SU-DHL-6 (cell line): Measurements from ENCODE around the gene FAM210A.

Experiments
- H2AFZ ChIP-seq: fragments of 200-600 bp; sonication (generic); 2 replicates; pipeline ENCODE4 v1.6.1; 2014; ENCODE audit warnings: low read depth, mild to moderate bottlenecking, moderate library complexity, mixed read lengths, antibody characterized with exemption, low read length; ENCODE audit not compliant: severe bottlenecking
- H3F3A ChIP-seq: fragments of 200-600 bp; shearing (Covaris generic); 2 replicates; pipeline ENCODE4 v1.6.0; 2016; ENCODE audit warnings: antibody characterized with exemption, mild to moderate bottlenecking; ENCODE audit not compliant: insufficient read depth
- H3K27ac ChIP-seq: fragments of 200-600 bp; sonication (generic); 2 replicates; pipeline ENCODE4 v1.5.1; 2016; ENCODE audit warnings: low read depth, mild to moderate bottlenecking, low read length, moderate library complexity, mixed read lengths
- H3K27me3 ChIP-seq: fragments of 200-600 bp; sonication (generic), shearing (Covaris generic); 2 replicates; pipeline ENCODE4 v1.6.0; 2014; ENCODE audit warnings: mild to moderate bottlenecking, low read length
- H3K36me3 ChIP-seq: fragments of 200-600 bp; sonication (generic); 2 replicates; pipeline ENCODE4 v1.6.1; 2014; ENCODE audit warnings: mild to moderate bottlenecking, low read length, mixed read lengths
- H3K4me2 ChIP-seq: fragments of 300-600, 200-600 bp; shearing (Covaris generic), sonication (generic); 2 replicates; pipeline ENCODE4 v1.6.0; 2014; ENCODE audit warnings: low read length, low read depth, mild to moderate bottlenecking; ENCODE audit not compliant: poor library complexity, severe bottlenecking
- H3K4me3 ChIP-seq: fragments of 200-600 bp; sonication (generic); 2 replicates; pipeline ENCODE4 v1.5.1; 2014; ENCODE audit warnings: antibody characterized with exemption, low read length, mild to moderate bottlenecking, mixed read lengths; ENCODE audit not compliant: insufficient read depth, poor library complexity, severe bottlenecking
- H3K79me2 ChIP-seq: fragments of 200-600 bp; sonication (generic); 2 replicates; pipeline ENCODE4 v1.6.1; 2014; ENCODE audit warnings: mild to moderate bottlenecking, low read length, moderate library complexity; ENCODE audit not compliant: insufficient read depth
- H3K9ac ChIP-seq: fragments of 200-600 bp; sonication (generic); 2 replicates; pipeline ENCODE4 v1.7.0; 2014; ENCODE audit warnings: mild to moderate bottlenecking, low read length
- H3K9me2 ChIP-seq: fragments of 200-600 bp; sonication (generic); replicated peaks from 2 replicates; pipeline ENCODE4 v1.6.1; 2014; ENCODE audit warnings: low read length; ENCODE audit not compliant: insufficient read depth
- H3K9me3 ChIP-seq: fragments of 200-600 bp; sonication (generic); 2 replicates; pipeline ENCODE4 v1.6.1; 2014; ENCODE audit warnings: low read length, mixed read lengths; ENCODE audit not compliant: insufficient read depth
- H4K20me1 ChIP-seq: fragments of 200-600 bp; sonication (generic); 2 replicates; pipeline ENCODE4 v1.6.1; 2014; ENCODE audit warnings: low read depth, mild to moderate bottlenecking, antibody characterized with exemption, low read length, moderate library complexity, mixed read lengths
- EZH2phosphoT487 ChIP-seq: fragments of 200-600 bp; sonication (generic), shearing (Covaris generic); conservative IDR thresholded peaks from 2 replicates; pipeline ENCODE4 v1.6.1; 2018; ENCODE audit warnings: mild to moderate bottlenecking, antibody characterized with exemption, low read length, moderate library complexity, mixed read lengths
- TF ChIP-seq, protein P1 (sequence below): fragments of 200-600 bp; sonication (generic); IDR thresholded peaks from one replicate; pipeline ENCODE4 v1.5.1; 2017; ENCODE audit warnings: antibody characterized with exemption, mild to moderate bottlenecking, low read length, moderate library complexity; ENCODE audit not compliant: insufficient read depth, poor library complexity, severe bottlenecking

Gene FAM210A

DNA sequence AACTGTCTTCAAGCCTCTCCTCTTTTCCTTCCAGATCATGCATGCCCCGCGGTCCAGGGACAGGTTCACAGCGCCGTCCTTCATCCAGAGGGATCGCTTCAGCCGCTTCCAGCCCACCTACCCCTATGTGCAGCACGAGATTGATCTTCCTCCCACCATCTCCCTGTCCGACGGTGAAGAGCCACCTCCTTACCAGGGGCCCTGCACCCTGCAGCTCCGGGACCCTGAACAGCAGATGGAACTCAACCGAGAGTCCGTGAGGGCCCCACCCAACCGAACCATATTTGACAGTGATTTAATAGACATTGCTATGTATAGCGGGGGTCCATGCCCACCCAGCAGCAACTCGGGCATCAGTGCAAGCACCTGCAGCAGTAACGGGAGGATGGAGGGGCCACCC, 81.3 kb downstream of the FAM210A start:
- H3F3A ChIP-seq, result no peaks in the 10 kb centered on the region
- no peak overlapping the region for H3K4me2 ChIP-seq
- H3K4me3 ChIP-seq, result no peak overlapping the region
- H3K9me2 ChIP-seq, result no peaks in the 10 kb centered on the region
- H3K9me3 ChIP-seq, result no peaks in the 10 kb centered on the region
- no peaks in the 10 kb centered on the region for H3K79me2 ChIP-seq
- H2AFZ ChIP-seq, result no peak overlapping the region
- H4K20me1 ChIP-seq, result no peaks in the 10 kb centered on the region
- H3K27me3 ChIP-seq, result no peaks in the 10 kb centered on the region
- H3K27ac ChIP-seq, result no peak overlapping the region
- H3K9ac ChIP-seq, result no peak overlapping the region
- H3K36me3 ChIP-seq, result no peaks in the 10 kb centered on the region
- no peak for TF ChIP-seq EZH2phosphoT487
- TF ChIP-seq, protein P1, sequence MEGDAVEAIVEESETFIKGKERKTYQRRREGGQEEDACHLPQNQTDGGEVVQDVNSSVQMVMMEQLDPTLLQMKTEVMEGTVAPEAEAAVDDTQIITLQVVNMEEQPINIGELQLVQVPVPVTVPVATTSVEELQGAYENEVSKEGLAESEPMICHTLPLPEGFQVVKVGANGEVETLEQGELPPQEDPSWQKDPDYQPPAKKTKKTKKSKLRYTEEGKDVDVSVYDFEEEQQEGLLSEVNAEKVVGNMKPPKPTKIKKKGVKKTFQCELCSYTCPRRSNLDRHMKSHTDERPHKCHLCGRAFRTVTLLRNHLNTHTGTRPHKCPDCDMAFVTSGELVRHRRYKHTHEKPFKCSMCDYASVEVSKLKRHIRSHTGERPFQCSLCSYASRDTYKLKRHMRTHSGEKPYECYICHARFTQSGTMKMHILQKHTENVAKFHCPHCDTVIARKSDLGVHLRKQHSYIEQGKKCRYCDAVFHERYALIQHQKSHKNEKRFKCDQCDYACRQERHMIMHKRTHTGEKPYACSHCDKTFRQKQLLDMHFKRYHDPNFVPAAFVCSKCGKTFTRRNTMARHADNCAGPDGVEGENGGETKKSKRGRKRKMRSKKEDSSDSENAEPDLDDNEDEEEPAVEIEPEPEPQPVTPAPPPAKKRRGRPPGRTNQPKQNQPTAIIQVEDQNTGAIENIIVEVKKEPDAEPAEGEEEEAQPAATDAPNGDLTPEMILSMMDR, result no peak

DNA sequence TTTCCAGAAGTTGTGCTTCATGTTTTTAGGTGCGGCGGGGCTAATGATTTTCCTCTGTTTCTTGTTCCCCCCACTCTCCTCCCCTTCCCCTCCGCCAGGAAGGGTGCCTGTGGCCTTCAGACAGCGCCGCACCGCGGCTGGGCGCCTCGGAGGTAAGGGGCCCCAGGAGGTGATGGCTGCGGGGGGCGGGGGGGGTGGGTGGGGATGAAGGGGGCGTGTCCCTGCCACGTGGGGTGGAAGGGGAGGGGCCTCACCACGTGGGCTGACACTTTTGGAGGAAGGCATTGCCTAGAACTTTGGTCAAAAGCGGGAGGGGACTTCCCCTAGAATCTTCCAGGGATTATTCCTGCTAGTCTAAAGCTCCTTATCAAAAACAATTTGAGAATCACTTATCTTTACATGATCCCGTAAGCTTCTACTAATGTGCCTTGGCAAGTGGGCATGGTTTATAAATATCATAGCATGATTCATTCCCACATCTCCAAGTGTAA, 83.1 kb downstream of the FAM210A start:
- H3K79me2 ChIP-seq, result no peaks in the 10 kb centered on the region
- no peaks in the 10 kb centered on the region for H4K20me1 ChIP-seq
- no peak overlapping the region for H3K4me2 ChIP-seq
- no peaks in the 10 kb centered on the region for H3K9me2 ChIP-seq
- no peak overlapping the region for H2AFZ ChIP-seq
- H3K4me3 ChIP-seq, result no peak overlapping the region
- no peaks in the 10 kb centered on the region for H3K36me3 ChIP-seq
- no peaks in the 10 kb centered on the region for H3K27me3 ChIP-seq
- H3F3A ChIP-seq, result no peaks in the 10 kb centered on the region
- no peaks in the 10 kb centered on the region for H3K9me3 ChIP-seq
- H3K9ac ChIP-seq, result no peak overlapping the region
- TF ChIP-seq, protein P1, result no peak
- TF ChIP-seq EZH2phosphoT487, result no peak
- no peak overlapping the region for H3K27ac ChIP-seq

DNA sequence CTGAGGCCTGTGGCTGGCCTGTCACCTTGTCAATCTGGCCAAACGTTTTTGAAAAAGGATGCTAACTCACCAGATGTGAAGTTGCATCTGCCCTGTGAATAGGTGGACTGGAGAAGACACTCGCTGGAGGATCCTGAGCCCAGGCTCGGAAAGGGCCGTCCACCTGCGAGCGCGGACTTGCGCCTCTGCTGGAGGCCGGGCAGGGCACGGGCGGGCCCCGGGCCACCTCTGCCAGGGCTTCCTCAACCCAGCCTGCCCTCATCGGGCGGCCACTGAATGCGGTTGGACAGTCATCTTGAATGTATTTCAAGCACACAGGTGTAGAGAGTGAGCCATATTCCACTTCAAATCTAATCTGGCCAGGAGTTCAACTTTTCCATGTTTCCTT, 83.9 kb downstream of the FAM210A start:
- Histone ChIP-seq H3F3A (no peaks in the 10 kb centered on the region), H3K9ac (no peak overlapping the region), H4K20me1 (no peaks in the 10 kb centered on the region), H3K36me3 (no peaks in the 10 kb centered on the region), H3K4me3 (no peak overlapping the region), H3K9me2 (no peaks in the 10 kb centered on the region), H3K27me3 (no peaks in the 10 kb centered on the region), H3K9me3 (no peaks in the 10 kb centered on the region), H3K79me2 (no peaks in the 10 kb centered on the region), H2AFZ (no peak overlapping the region), H3K4me2 (no peak overlapping the region), H3K27ac (no peak overlapping the region)
- TF ChIP-seq EZH2phosphoT487, result no peak
- TF ChIP-seq, protein P1, result no peak
